H1 (cell line): Measurements from ENCODE around the gene MDFIC2. TPM values are rescaled to one million over a fixed set of nuclear protein-coding genes. Genes with fewer than 3 reads are reported as not detected.

Experiments
- CTCF ChIA-PET: fragments of 300-600 bp; sonication (Branson Sonifier 250); formaldehyde crosslinking; loops from one replicate; lab custom pipeline; 2021; ENCODE audit not compliant: partially characterized antibody; lab: Charles Lee
- POLR2A ChIA-PET: fragments of 300-600 bp; sonication (Branson Sonifier 250); formaldehyde crosslinking; loops from one replicate; lab custom pipeline; 2021; ENCODE audit warnings: inconsistent platforms; ENCODE audit not compliant: partially characterized antibody; lab: Charles Lee
- DNase-seq, 2 experiments: peaks; one replicate each; pipeline versions ENCODE4 v3.0.0 to v3.0.0-alpha.2; 2010 to 2022; ENCODE audit warnings: low spot score in 2 of 2, low read depth in 1 of 2, mixed read lengths in 1 of 2
- FAIRE-seq: peaks from 2 replicates; lab custom pipeline; 2011; peaks lifted over from hg19 to GRCh38; lab: Jason Lieb, UNC
- H2AFZ ChIP-seq: 2 replicates; pipeline ENCODE4 v1.8.1; 2012; ENCODE audit warnings: low read length, inconsistent platforms
- H2AK5ac ChIP-seq: 2 replicates; pipeline ENCODE4 v1.6.1; 2013; ENCODE audit warnings: low read depth, low read length
- H2BK120ac ChIP-seq: replicated peaks from 2 replicates; pipeline ENCODE3; 2013; ENCODE audit warnings: low read depth, low read length, inconsistent platforms
- H2BK12ac ChIP-seq: 2 replicates; pipeline ENCODE4 v1.6.1; 2013; ENCODE audit warnings: low read depth, low read length
- H2BK15ac ChIP-seq: 2 replicates; pipeline ENCODE4 v1.6.1; 2013; ENCODE audit warnings: low read length
- H2BK20ac ChIP-seq: 2 replicates; pipeline ENCODE4 v1.6.1; 2013; ENCODE audit warnings: low read length
- H2BK5ac ChIP-seq: 2 replicates; pipeline ENCODE4 v1.6.1; 2013; ENCODE audit warnings: low read depth, low read length
- H3K14ac ChIP-seq: 2 replicates; pipeline ENCODE4 v1.6.1; 2013; ENCODE audit warnings: inconsistent platforms; ENCODE audit not compliant: insufficient read length
- H3K18ac ChIP-seq: 2 replicates; pipeline ENCODE4 v1.6.1; 2013; ENCODE audit warnings: low read length; ENCODE audit errors: extremely low read depth
- H3K23ac ChIP-seq: 2 replicates; pipeline ENCODE4 v1.6.1; 2013; ENCODE audit warnings: inconsistent platforms; ENCODE audit not compliant: insufficient read length
- H3K23me2 ChIP-seq: 2 replicates; pipeline ENCODE4 v1.6.1; 2013; ENCODE audit warnings: low read depth, low read length
- H3K27ac ChIP-seq: 2 replicates; pipeline ENCODE4 v1.6.1; 2011; ENCODE audit warnings: low read depth, low read length, inconsistent platforms
- H3K27me3 ChIP-seq, 4 experiments: replicated peaks in 1 of 4; 1 replicate in 1 of 4; 2 replicates in 3 of 4; pipeline versions ENCODE4 v1.6.1 to v1.8.1; 2011 to 2013; ENCODE audit warnings: low read length in 3 of 4, mild to moderate bottlenecking in 3 of 4, inconsistent platforms in 2 of 4, mixed read lengths in 2 of 4, moderate library complexity in 1 of 4; ENCODE audit not compliant: control insufficient read depth in 3 of 4, insufficient read depth in 3 of 4; ENCODE audit errors: extremely low read depth in 1 of 4
- H3K36me3 ChIP-seq, 4 experiments: 2 replicates each; pipeline versions ENCODE4 v1.6.1 to v1.8.1; 2011 to 2013; ENCODE audit warnings: mild to moderate bottlenecking in 4 of 4, low read length in 3 of 4, moderate library complexity in 2 of 4, control low read depth in 1 of 4, inconsistent platforms in 1 of 4; ENCODE audit not compliant: insufficient read depth in 4 of 4, control insufficient read depth in 2 of 4
- H3K4ac ChIP-seq: replicated peaks from 2 replicates; pipeline ENCODE3; 2013; ENCODE audit warnings: low read length, low read depth, mixed read lengths, inconsistent platforms; ENCODE audit not compliant: insufficient read length
- H3K4me1 ChIP-seq, 4 experiments: replicated peaks in 1 of 4; 1 replicate in 1 of 4; 2 replicates in 3 of 4; pipeline versions ENCODE4 v1.6.1 to v1.8.1; 2011 to 2013; ENCODE audit warnings: low read length in 3 of 4, inconsistent platforms in 2 of 4, mixed read lengths in 1 of 4; ENCODE audit not compliant: insufficient read depth in 4 of 4, control insufficient read depth in 3 of 4
- H3K4me2 ChIP-seq, 2 experiments: 2 replicates each; pipeline versions ENCODE4 v1.6.1 to v1.8.1; 2011 to 2013; ENCODE audit warnings: low read depth in 2 of 2, low read length in 2 of 2, control low read depth in 1 of 2, inconsistent platforms in 1 of 2, mild to moderate bottlenecking in 1 of 2; ENCODE audit not compliant: insufficient read depth in 1 of 2
- H3K4me3 ChIP-seq, 4 experiments: fragments of 200-600, 300-600 bp in 1 of 4; sonication (generic), shearing (Covaris generic), sonication (Bioruptor Twin) in 1 of 4; 2 replicates each; pipeline versions ENCODE4 v1.5.1 to v1.8.1; 2011 to 2016; ENCODE audit warnings: low read length in 4 of 4, low read depth in 3 of 4, control low read depth in 2 of 4, inconsistent platforms in 2 of 4, mild to moderate bottlenecking in 2 of 4, mixed read lengths in 1 of 4, moderate library complexity in 1 of 4; ENCODE audit not compliant: insufficient read depth in 2 of 4; ENCODE audit errors: extremely low read depth in 1 of 4
- H3K56ac ChIP-seq: replicated peaks from 2 replicates; pipeline ENCODE3; 2013; ENCODE audit warnings: low read depth, mild to moderate bottlenecking, mixed read lengths, low read length, inconsistent platforms; ENCODE audit not compliant: insufficient read length
- H3K79me1 ChIP-seq: 2 replicates; pipeline ENCODE4 v1.6.1; 2013; ENCODE audit warnings: low read depth, low read length, control low read depth
- H3K79me2 ChIP-seq, 2 experiments: 2 replicates each; pipeline versions ENCODE4 v1.6.1 to v1.8.1; 2012 to 2013; ENCODE audit warnings: low read length in 2 of 2, mild to moderate bottlenecking in 2 of 2, inconsistent platforms in 1 of 2; ENCODE audit not compliant: insufficient read depth in 2 of 2, control insufficient read depth in 1 of 2
- H3K9ac ChIP-seq, 4 experiments: replicated peaks in 1 of 4; 1 replicate in 1 of 4; 2 replicates in 3 of 4; pipeline versions ENCODE4 v1.6.1 to v1.8.1; 2011 to 2013; ENCODE audit warnings: low read depth in 3 of 4, low read length in 3 of 4, control low read depth in 2 of 4, mild to moderate bottlenecking in 2 of 4, moderate library complexity in 2 of 4, inconsistent platforms in 1 of 4; ENCODE audit errors: extremely low read depth in 1 of 4
- H3K9me3 ChIP-seq, 2 experiments: 2 replicates each; pipeline versions ENCODE4 v1.6.1 to v1.8.1; 2012 to 2013; ENCODE audit warnings: mild to moderate bottlenecking in 2 of 2, moderate library complexity in 2 of 2, control low read depth in 1 of 2, inconsistent platforms in 1 of 2, low read depth in 1 of 2, low read length in 1 of 2, mixed read lengths in 1 of 2; ENCODE audit not compliant: insufficient read depth in 2 of 2
- H4K20me1 ChIP-seq, 2 experiments: replicated peaks in 1 of 2; 2 replicates each; pipeline versions ENCODE3 to v1.8.1; 2011 to 2013; ENCODE audit warnings: inconsistent platforms in 2 of 2, low read length in 2 of 2, mild to moderate bottlenecking in 1 of 2; ENCODE audit not compliant: insufficient read depth in 2 of 2, control insufficient read depth in 1 of 2
- H4K5ac ChIP-seq: 2 replicates; pipeline ENCODE4 v1.6.1; 2013; ENCODE audit warnings: low read length, low read depth, mixed read lengths, inconsistent platforms; ENCODE audit not compliant: insufficient read length
- H4K8ac ChIP-seq: 2 replicates; pipeline ENCODE4 v1.8.0; 2013; ENCODE audit warnings: mild to moderate bottlenecking, moderate library complexity, low read length, inconsistent platforms; ENCODE audit not compliant: insufficient read depth; ENCODE audit errors: extremely low read depth
- H4K91ac ChIP-seq: replicated peaks from 2 replicates; pipeline ENCODE3; 2013; ENCODE audit warnings: low read length, mixed read lengths, inconsistent platforms; ENCODE audit not compliant: insufficient read length
- ATF3 ChIP-seq: IDR thresholded peaks from 2 replicates; pipeline ENCODE4 v1.6.1; 2011; ENCODE audit warnings: low read depth, mild to moderate bottlenecking, low read length; ENCODE audit not compliant: insufficient read depth
- CBX8 ChIP-seq: fragments of 300-800, 300-1000 bp; sonication (generic); IDR thresholded peaks from 2 replicates; pipeline ENCODE4 v1.7.1; 2016; ENCODE audit warnings: low read depth, low read length, borderline replicate concordance
- CHD1 ChIP-seq: IDR thresholded peaks from 2 replicates; pipeline ENCODE4 v1.6.1; 2012; ENCODE audit warnings: low read depth, low read length, improper control_type of control experiment
- CTCF ChIP-seq, 3 experiments: IDR thresholded peaks; 1 replicate in 2 of 3; 2 replicates in 1 of 3; pipeline versions ENCODE4 v1.5.1 to v1.6.1; 2011; ENCODE audit warnings: low read length in 3 of 3, mild to moderate bottlenecking in 3 of 3, inconsistent platforms in 2 of 3, low read depth in 1 of 3, moderate library complexity in 1 of 3; ENCODE audit not compliant: insufficient read depth in 1 of 3; ENCODE audit errors: control extremely low read depth in 1 of 3
- EZH2 ChIP-seq: fragments of 200-600 bp; sonication (generic); IDR thresholded peaks from 2 replicates; pipeline ENCODE4 v1.7.1; 2012; ENCODE audit warnings: low read depth, mild to moderate bottlenecking, moderate library complexity, low read length, inconsistent platforms; ENCODE audit not compliant: severe bottlenecking
- HDAC6 ChIP-seq: IDR thresholded peaks from one replicate; pipeline ENCODE4 v1.7.1; 2012; ENCODE audit warnings: low read depth, mild to moderate bottlenecking, inconsistent platforms, low read length, moderate library complexity
- NRF1 ChIP-seq: IDR thresholded peaks from 2 replicates; pipeline ENCODE4 v1.6.1; 2011; ENCODE audit warnings: mild to moderate bottlenecking, low read depth, low read length, improper control_type of control experiment
- POU5F1 ChIP-seq: IDR thresholded peaks from 2 replicates; pipeline ENCODE4 v1.6.1; 2011; ENCODE audit warnings: low read depth, mild to moderate bottlenecking, low read length, moderate library complexity
- SIX5 ChIP-seq: IDR thresholded peaks from 2 replicates; pipeline ENCODE4 v1.6.1; 2011; ENCODE audit warnings: mild to moderate bottlenecking, low read depth, low read length
- SP1 ChIP-seq: IDR thresholded peaks from 2 replicates; pipeline ENCODE4 v1.6.1; 2011; ENCODE audit warnings: low read depth, low read length
- WGBS, 2 experiments: shearing (Covaris generic) in 1 of 2; methylation state at CpG; one replicate each; pipeline versions ENCODE4 v1.1.6 to v1.1.7; 2013 to 2015; ENCODE audit warnings: low lambda C conversion rate in 2 of 2, mixed read lengths in 2 of 2, inconsistent platforms in 1 of 2, low coverage in 1 of 2, missing lambda C conversion rate in 1 of 2; ENCODE audit not compliant: insufficient replicate concordance in 2 of 2, insufficient coverage in 1 of 2, insufficient read length in 1 of 2; ENCODE audit errors: extremely low coverage in 1 of 2, missing lambda C conversion rate in 1 of 2; 5-methylcytosine and 5-hydroxymethylcytosine counted together
- polyA plus RNA-seq, 7 experiments: library from polyadenylated mRNA; depleted of rRNA in 3 of 7; stranded (reverse) in 5 of 7; unstranded in 2 of 7; fragments of >200 nt in 5 of 7; fragments of 200-250 nt in 2 of 7; gene quantifications; 1 replicate in 5 of 7; 2 replicates in 1 of 7; 4 replicates in 1 of 7; pipeline versions ENCODE4 v1.2.1 to v1.2.3, GENCODE V29; 2011 to 2013; ENCODE audit warnings: missing spikeins in 2 of 7, mixed read lengths in 2 of 7
- total RNA-seq: library from RNA; stranded (reverse); fragmentation: NEBNext Ultra II Directional; extraction: Animal tissue kit (Norgen Biotek cat#: 25700); gene quantifications from 2 replicates; pipeline ENCODE4 v1.2.1, GENCODE V29; 2021

The MDFIC2 gene
- total and polyA plus RNA-seq, 2 of the 8 experiments (the other 6 are each of a cell fraction or from before 2014, with no cell fraction given) = not detected

GRCh38 chr3:70177881-70178645 is 134.4 kb downstream of the MDFIC2 start:
- FAIRE-seq = no peak
- CTCF ChIA-PET = no interaction called here
- no peak for TF ChIP-seq SP1
- no peak for TF ChIP-seq HDAC6
- TF ChIP-seq POU5F1 = no peak
- TF ChIP-seq SIX5 = no peak
- TF ChIP-seq NRF1 = no peak
- no peak for TF ChIP-seq CHD1
- no peak for TF ChIP-seq CBX8
- TF ChIP-seq ATF3 = no peak
- TF ChIP-seq CTCF (IDR thresholded peaks at IDR 0.05; ENCODE audit: control extremely low read depth in 1 of 3, insufficient read depth in 1 of 3, low read depth in 1 of 3, low read length in 3 of 3) = no peak
- TF ChIP-seq EZH2 = no peak

More at GRCh38 chr3:70177881-70178645, 134.4 kb downstream of the MDFIC2 start:
- 92% methylated on average over 8 of the region's 8 CpGs; no CpG with 5 or more reads in 1 of the 2 experiments for WGBS, 2 experiments
- H3K4me3 ChIP-seq = no peak overlapping the region
- H3K4me1 ChIP-seq = peaks cover 0 to 3% (median under 1%) of the 10 kb centered on the region in 4 experiments; a peak in 3 of 7 replicates
- H2AK5ac ChIP-seq = no peak overlapping the region
- no peak overlapping the region for H2AFZ ChIP-seq
- no peak overlapping the region for H3K14ac ChIP-seq
- POLR2A ChIA-PET = interaction anchor here (0.5 kb wide), 1 partner anchor 30 kb away, joined by 3 read pairs; no protein-coding TSS in a partner anchor
- no peak overlapping the region for H2BK120ac ChIP-seq
- no peak overlapping the region for H2BK20ac ChIP-seq
- no peak overlapping the region for H4K91ac ChIP-seq
- H3K27ac ChIP-seq = no peak overlapping the region
- no peak overlapping the region for H2BK12ac ChIP-seq
- H3K36me3 ChIP-seq = no peaks in the 10 kb centered on the region
- no peak for DNase-seq
- no peak overlapping the region for H3K4me2 ChIP-seq
- H3K4ac ChIP-seq = no peak overlapping the region
- no peak overlapping the region for H2BK15ac ChIP-seq
- H3K23me2 ChIP-seq = no peaks in the 10 kb centered on the region
- H3K23ac ChIP-seq = no peak overlapping the region
- no peak overlapping the region for H4K5ac ChIP-seq
- H2BK5ac ChIP-seq = no peak overlapping the region
- no peaks in the 10 kb centered on the region for H3K27me3 ChIP-seq
- no peak overlapping the region for H4K8ac ChIP-seq
- H3K18ac ChIP-seq = no peak overlapping the region
- no peak overlapping the region for H3K56ac ChIP-seq
- H4K20me1 ChIP-seq = no peaks in the 10 kb centered on the region
- H3K9me3 ChIP-seq = no peaks in the 10 kb centered on the region
- H3K9ac ChIP-seq = no peak overlapping the region
- no peaks in the 10 kb centered on the region for H3K79me2 ChIP-seq
- H3K79me1 ChIP-seq = no peaks in the 10 kb centered on the region
